ENCODE results near the gene SDR39U1.

DNA sequence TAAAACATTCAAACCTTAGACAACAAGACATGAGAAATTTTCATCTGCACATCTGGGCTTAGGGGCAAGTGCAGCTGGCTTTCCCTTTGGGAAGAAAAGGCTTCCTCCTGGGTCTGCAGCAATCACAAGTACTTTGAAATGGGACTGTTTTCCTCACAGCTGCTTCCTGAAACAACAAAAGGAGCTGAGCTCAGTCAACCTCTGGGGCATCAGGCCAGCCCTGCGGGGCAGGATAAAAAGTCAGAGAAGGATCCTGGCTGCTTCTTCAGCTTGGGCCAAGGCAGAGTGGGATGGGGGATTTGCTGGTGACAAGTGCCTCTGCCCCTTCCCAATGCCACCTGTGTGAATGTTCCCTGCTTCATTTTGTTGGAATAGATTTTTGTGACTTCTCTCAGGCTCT lies 16.2 kb upstream of the SDR39U1 start:
- no peak for TF ChIP-seq POLR2A (IDR thresholded peaks at IDR 0.05; ENCODE audit: low read length)
- TF ChIP-seq GATA1 (IDR thresholded peaks at IDR 0.05; ENCODE audit: low read depth, low read length) = no peak
